ENCODE results near the gene DMD. TPM values are rescaled to one million over a fixed set of nuclear protein-coding genes. Genes with fewer than 3 reads are reported as not detected.

DMD gene
- total RNA-seq, 2 donors from 2014 or later = 0.32 to 1.8 TPM

- H3K9me3 ChIP-seq (ENCODE audit: control insufficient read depth, low read length, poor library complexity, severe bottlenecking) = no peaks in the 10 kb centered on the region
- DNase-seq = no peak
- no peak overlapping the region for H3K27ac Mint-ChIP-seq
- ATAC-seq = no peak
- no peak overlapping the region for H3K4me3 Mint-ChIP-seq
- no peaks in the 10 kb centered on the region for H3K36me3 Mint-ChIP-seq (ENCODE audit: low read depth)
- H3K27me3 Mint-ChIP-seq = no peaks in the 10 kb centered on the region
- no peaks in the 10 kb centered on the region for H3K4me1 Mint-ChIP-seq
These were observed 2029.9 kb downstream of the DMD start for GRCh38 chrX:31181377-31182000.

GRCh38 chrX:31179203-31179602, 2032.1 kb downstream of the DMD start:
- Mint-ChIP-seq H3K27ac (no peak overlapping the region), H3K27me3 (no peaks in the 10 kb centered on the region), H3K36me3 (ENCODE audit: low read depth) (no peaks in the 10 kb centered on the region), H3K4me3 (no peak overlapping the region), H3K4me1 (no peaks in the 10 kb centered on the region)
- H3K9me3 ChIP-seq (ENCODE audit: control insufficient read depth, low read length, poor library complexity, severe bottlenecking) = no peaks in the 10 kb centered on the region
- ATAC-seq = no peak
- DNase-seq = no peak

- H3K27ac Mint-ChIP-seq = no peak overlapping the region
- no peaks in the 10 kb centered on the region for H3K36me3 Mint-ChIP-seq (ENCODE audit: low read depth)
- DNase-seq (no peak), ATAC-seq (no peak)
- H3K9me3 ChIP-seq (ENCODE audit: control insufficient read depth, low read length, poor library complexity, severe bottlenecking) = no peaks in the 10 kb centered on the region
- no peak overlapping the region for H3K4me3 Mint-ChIP-seq
- H3K27me3 Mint-ChIP-seq = no peaks in the 10 kb centered on the region
- no peaks in the 10 kb centered on the region for H3K4me1 Mint-ChIP-seq
These were observed 2032.6 kb downstream of the DMD start for GRCh38 chrX:31178769-31179125.

GRCh38 chrX:31178064-31178768, 2033.1 kb downstream of the DMD start:
- H3K9me3 ChIP-seq (ENCODE audit: control insufficient read depth, low read length, poor library complexity, severe bottlenecking) = no peaks in the 10 kb centered on the region
- Mint-ChIP-seq H3K27ac (no peak overlapping the region), H3K4me3 (no peak overlapping the region), H3K4me1 (no peaks in the 10 kb centered on the region), H3K36me3 (ENCODE audit: low read depth) (no peaks in the 10 kb centered on the region), H3K27me3 (no peaks in the 10 kb centered on the region)
- DNase-seq (no peak), ATAC-seq (no peak)

- Mint-ChIP-seq H3K4me1 (no peaks in the 10 kb centered on the region), H3K4me3 (no peak overlapping the region), H3K27me3 (no peaks in the 10 kb centered on the region), H3K36me3 (ENCODE audit: low read depth) (no peaks in the 10 kb centered on the region), H3K27ac (no peak overlapping the region)
- no peak for ATAC-seq
- H3K9me3 ChIP-seq (ENCODE audit: control insufficient read depth, low read length, poor library complexity, severe bottlenecking) = no peaks in the 10 kb centered on the region
- DNase-seq = no peak
These were observed 2040.6 kb downstream of the DMD start for GRCh38 chrX:31170792-31171191.

- ATAC-seq = no peak
- H3K9me3 ChIP-seq (ENCODE audit: control insufficient read depth, low read length, poor library complexity, severe bottlenecking) = no peaks in the 10 kb centered on the region
- no peak overlapping the region for H3K4me3 Mint-ChIP-seq
- H3K36me3 Mint-ChIP-seq (ENCODE audit: low read depth) = no peaks in the 10 kb centered on the region
- H3K27me3 Mint-ChIP-seq = no peaks in the 10 kb centered on the region
- DNase-seq = no peak
- no peaks in the 10 kb centered on the region for H3K4me1 Mint-ChIP-seq
- no peak overlapping the region for H3K27ac Mint-ChIP-seq
These were observed 2042.8 kb downstream of the DMD start for GRCh38 chrX:31168551-31168950.

- no peak overlapping the region for H3K4me3 Mint-ChIP-seq
- ATAC-seq (no peak), DNase-seq (no peak)
- no peak overlapping the region for H3K27ac Mint-ChIP-seq
- no peaks in the 10 kb centered on the region for H3K27me3 Mint-ChIP-seq
- H3K9me3 ChIP-seq (ENCODE audit: control insufficient read depth, low read length, poor library complexity, severe bottlenecking) = no peaks in the 10 kb centered on the region
- H3K4me1 Mint-ChIP-seq = no peaks in the 10 kb centered on the region
- H3K36me3 Mint-ChIP-seq (ENCODE audit: low read depth) = peaks cover under 1% of the 10 kb centered on the region
These were observed 2044.5 kb downstream of the DMD start for GRCh38 chrX:31166832-31167231.

GRCh38 chrX:31166416-31166815, 2044.9 kb downstream of the DMD start:
- no peak overlapping the region for H3K4me3 Mint-ChIP-seq
- ATAC-seq = no peak
- no peaks in the 10 kb centered on the region for H3K27me3 Mint-ChIP-seq
- no peak overlapping the region for H3K27ac Mint-ChIP-seq
- H3K36me3 Mint-ChIP-seq (ENCODE audit: low read depth) = peaks cover 2% of the 10 kb centered on the region
- DNase-seq = no peak
- H3K9me3 ChIP-seq (ENCODE audit: control insufficient read depth, low read length, poor library complexity, severe bottlenecking) = no peaks in the 10 kb centered on the region
- H3K4me1 Mint-ChIP-seq = no peaks in the 10 kb centered on the region

- Mint-ChIP-seq H3K4me3 (no peak overlapping the region), H3K27ac (no peak overlapping the region), H3K36me3 (ENCODE audit: low read depth) (peaks cover 2% of the 10 kb centered on the region), H3K4me1 (no peaks in the 10 kb centered on the region), H3K27me3 (no peaks in the 10 kb centered on the region)
- no peaks in the 10 kb centered on the region for H3K9me3 ChIP-seq (ENCODE audit: control insufficient read depth, low read length, poor library complexity, severe bottlenecking)
- ATAC-seq = no peak
- no peak for DNase-seq
These were observed 2045.9 kb downstream of the DMD start for GRCh38 chrX:31165241-31166035.

- DNase-seq (no peak), ATAC-seq (no peak)
- Mint-ChIP-seq H3K4me1 (no peaks in the 10 kb centered on the region), H3K27me3 (no peaks in the 10 kb centered on the region), H3K27ac (no peak overlapping the region), H3K4me3 (no peak overlapping the region), H3K36me3 (ENCODE audit: low read depth) (no peaks in the 10 kb centered on the region)
- no peaks in the 10 kb centered on the region for H3K9me3 ChIP-seq (ENCODE audit: control insufficient read depth, low read length, poor library complexity, severe bottlenecking)
These were observed 2056.4 kb downstream of the DMD start for GRCh38 chrX:31154946-31155345.

GRCh38 chrX:31153475-31154047, 2057.8 kb downstream of the DMD start:
- DNase-seq (no peak), ATAC-seq (no peak)
- no peaks in the 10 kb centered on the region for H3K9me3 ChIP-seq (ENCODE audit: control insufficient read depth, low read length, poor library complexity, severe bottlenecking)
- H3K4me1 Mint-ChIP-seq = no peaks in the 10 kb centered on the region
- no peaks in the 10 kb centered on the region for H3K36me3 Mint-ChIP-seq (ENCODE audit: low read depth)
- no peak overlapping the region for H3K4me3 Mint-ChIP-seq
- H3K27ac Mint-ChIP-seq = no peak overlapping the region
- H3K27me3 Mint-ChIP-seq = no peaks in the 10 kb centered on the region

- no peaks in the 10 kb centered on the region for H3K36me3 Mint-ChIP-seq (ENCODE audit: low read depth)
- ATAC-seq (no peak), DNase-seq (no peak)
- H3K4me1 Mint-ChIP-seq = no peaks in the 10 kb centered on the region
- no peak overlapping the region for H3K27ac Mint-ChIP-seq
- H3K4me3 Mint-ChIP-seq = no peak overlapping the region
- no peaks in the 10 kb centered on the region for H3K9me3 ChIP-seq (ENCODE audit: control insufficient read depth, low read length, poor library complexity, severe bottlenecking)
- H3K27me3 Mint-ChIP-seq = no peaks in the 10 kb centered on the region
These were observed 2064.2 kb downstream of the DMD start for GRCh38 chrX:31147175-31147574.

GRCh38 chrX:31139961-31140360, 2071.4 kb downstream of the DMD start:
- H3K36me3 Mint-ChIP-seq (ENCODE audit: low read depth) = peaks cover 2% of the 10 kb centered on the region
- no peaks in the 10 kb centered on the region for H3K4me1 Mint-ChIP-seq
- DNase-seq = no peak
- H3K9me3 ChIP-seq (ENCODE audit: control insufficient read depth, low read length, poor library complexity, severe bottlenecking) = no peaks in the 10 kb centered on the region
- no peaks in the 10 kb centered on the region for H3K27me3 Mint-ChIP-seq
- ATAC-seq = no peak
- no peak overlapping the region for H3K27ac Mint-ChIP-seq
- H3K4me3 Mint-ChIP-seq = no peak overlapping the region

Data from T-helper 17 cell (primary cell).